ENCODE measurements around the gene RGS3.
"Not testable (repeated sequence)": the region's sequence is repeated elsewhere in the genome, so short reads cannot be mapped to it uniquely, and the experiment has no call there.

Gene RGS3

GRCh38 chr9:113542741-113543140 lies 79.2 kb downstream of the RGS3 start:
- H3K36me3 ChIP-seq (ENCODE audit: control insufficient read depth in 1 of 2, insufficient read depth in 2 of 2, low read length in 2 of 2), result peaks cover 6 to 10% of the 10 kb centered on the region in 2 donors
- H3K27ac ChIP-seq (ENCODE audit: low read length), result no peak overlapping the region
- peaks cover 0 to 6% of the 10 kb centered on the region in 2 donors for H3K4me1 ChIP-seq (ENCODE audit: control insufficient read depth in 1 of 2, insufficient read depth in 2 of 2, low read length in 2 of 2)
- no peaks in the 10 kb centered on the region for H3K9me3 ChIP-seq (ENCODE audit: control insufficient read depth in 1 of 2, low read length in 2 of 2)
- no peaks in the 10 kb centered on the region for H3K27me3 ChIP-seq (ENCODE audit: low read depth, low read length)
- no peak overlapping the region for H3K4me3 ChIP-seq (ENCODE audit: low read depth in 1 of 2, low read length in 2 of 2)

GRCh38 chr9:113543296-113543981 lies 79.9 kb downstream of the RGS3 start:
- Histone ChIP-seq H3K27me3 (ENCODE audit: low read depth, low read length) (no peaks in the 10 kb centered on the region), H3K36me3 (ENCODE audit: control insufficient read depth in 1 of 2, insufficient read depth in 2 of 2, low read length in 2 of 2) (peaks cover 6 to 10% of the 10 kb centered on the region in 2 donors), H3K27ac (ENCODE audit: low read length) (no peak overlapping the region), H3K9me3 (ENCODE audit: control insufficient read depth in 1 of 2, low read length in 2 of 2) (no peaks in the 10 kb centered on the region), H3K4me1 (ENCODE audit: control insufficient read depth in 1 of 2, insufficient read depth in 2 of 2, low read length in 2 of 2) (peaks cover 6 to 13% of the 10 kb centered on the region in 2 donors), H3K4me3 (ENCODE audit: low read depth in 1 of 2, low read length in 2 of 2) (no peak overlapping the region)

GRCh38 chr9:113543982-113544303 lies 80.4 kb downstream of the RGS3 start:
- H3K36me3 ChIP-seq (ENCODE audit: control insufficient read depth in 1 of 2, insufficient read depth in 2 of 2, low read length in 2 of 2), result peaks cover 6 to 10% of the 10 kb centered on the region in 2 donors
- H3K4me1 ChIP-seq (ENCODE audit: control insufficient read depth in 1 of 2, insufficient read depth in 2 of 2, low read length in 2 of 2), result peaks cover 11 to 17% of the 10 kb centered on the region in 2 donors
- no peaks in the 10 kb centered on the region for H3K9me3 ChIP-seq (ENCODE audit: control insufficient read depth in 1 of 2, low read length in 2 of 2)
- no peak overlapping the region for H3K27ac ChIP-seq (ENCODE audit: low read length)
- no peak overlapping the region for H3K4me3 ChIP-seq (ENCODE audit: low read depth in 1 of 2, low read length in 2 of 2)
- H3K27me3 ChIP-seq (ENCODE audit: low read depth, low read length), result no peaks in the 10 kb centered on the region

- H3K36me3 ChIP-seq (ENCODE audit: control insufficient read depth in 1 of 2, insufficient read depth in 2 of 2, low read length in 2 of 2), result peaks cover 6 to 10% of the 10 kb centered on the region in 2 donors
- no peak overlapping the region for H3K27ac ChIP-seq (ENCODE audit: low read length)
- peaks cover 15 to 24% of the 10 kb centered on the region in 2 donors for H3K4me1 ChIP-seq (ENCODE audit: control insufficient read depth in 1 of 2, insufficient read depth in 2 of 2, low read length in 2 of 2)
- H3K27me3 ChIP-seq (ENCODE audit: low read depth, low read length), result no peaks in the 10 kb centered on the region
- H3K4me3 ChIP-seq (ENCODE audit: low read depth in 1 of 2, low read length in 2 of 2), result no peak overlapping the region
- no peaks in the 10 kb centered on the region for H3K9me3 ChIP-seq (ENCODE audit: control insufficient read depth in 1 of 2, low read length in 2 of 2)
Observed at GRCh38 chr9:113545068-113545467, 81.5 kb downstream of the RGS3 start.

- no peak overlapping the region for H3K27ac ChIP-seq (ENCODE audit: low read length)
- no peak overlapping the region for H3K4me3 ChIP-seq (ENCODE audit: low read depth in 1 of 2, low read length in 2 of 2)
- peaks cover 15 to 20% of the 10 kb centered on the region in 2 donors for H3K4me1 ChIP-seq (ENCODE audit: control insufficient read depth in 1 of 2, insufficient read depth in 2 of 2, low read length in 2 of 2)
- H3K36me3 ChIP-seq (ENCODE audit: control insufficient read depth in 1 of 2, insufficient read depth in 2 of 2, low read length in 2 of 2), result peaks cover 3 to 6% of the 10 kb centered on the region in 2 donors
- no peaks in the 10 kb centered on the region for H3K27me3 ChIP-seq (ENCODE audit: low read depth, low read length)
- no peaks in the 10 kb centered on the region for H3K9me3 ChIP-seq (ENCODE audit: control insufficient read depth in 1 of 2, low read length in 2 of 2)
Observed at GRCh38 chr9:113546566-113546965, 83.0 kb downstream of the RGS3 start.

- H3K27me3 ChIP-seq (ENCODE audit: low read depth, low read length), result no peaks in the 10 kb centered on the region
- peaks cover 15 to 20% of the 10 kb centered on the region in 2 donors for H3K4me1 ChIP-seq (ENCODE audit: control insufficient read depth in 1 of 2, insufficient read depth in 2 of 2, low read length in 2 of 2)
- H3K4me3 ChIP-seq (ENCODE audit: low read depth in 1 of 2, low read length in 2 of 2), result no peak overlapping the region
- H3K36me3 ChIP-seq (ENCODE audit: control insufficient read depth in 1 of 2, insufficient read depth in 2 of 2, low read length in 2 of 2), result peaks cover 0 to 4% of the 10 kb centered on the region in 2 donors
- H3K9me3 ChIP-seq (ENCODE audit: control insufficient read depth in 1 of 2, low read length in 2 of 2), result no peaks in the 10 kb centered on the region
- no peak overlapping the region for H3K27ac ChIP-seq (ENCODE audit: low read length)
Observed at GRCh38 chr9:113547501-113547900, 84.0 kb downstream of the RGS3 start.

GRCh38 chr9:113548221-113549041 lies 84.9 kb downstream of the RGS3 start:
- Histone ChIP-seq H3K4me1 (ENCODE audit: control insufficient read depth in 1 of 2, insufficient read depth in 2 of 2, low read length in 2 of 2) (peaks cover 15 to 20% of the 10 kb centered on the region in 2 donors), H3K9me3 (ENCODE audit: control insufficient read depth in 1 of 2, low read length in 2 of 2) (no peaks in the 10 kb centered on the region)

GRCh38 chr9:113549892-113550291 lies 86.4 kb downstream of the RGS3 start:
- not testable (repeated sequence) for H3K4me3 ChIP-seq (ENCODE audit: low read depth in 1 of 2, low read length in 2 of 2); H3K9me3 ChIP-seq (ENCODE audit: control insufficient read depth in 1 of 2, low read length in 2 of 2); H3K36me3 ChIP-seq (ENCODE audit: control insufficient read depth in 1 of 2, insufficient read depth in 2 of 2, low read length in 2 of 2); H3K27ac ChIP-seq (ENCODE audit: low read length); H3K27me3 ChIP-seq (ENCODE audit: low read depth, low read length)
- H3K4me1 ChIP-seq (ENCODE audit: control insufficient read depth in 1 of 2, insufficient read depth in 2 of 2, low read length in 2 of 2), result peaks cover 15 to 20% of the 10 kb centered on the region in 2 donors

More at GRCh38 chr9:113548221-113549041, 84.9 kb downstream of the RGS3 start:
- H3K36me3 ChIP-seq (ENCODE audit: control insufficient read depth in 1 of 2, insufficient read depth in 2 of 2, low read length in 2 of 2), result peaks cover 0 to 4% of the 10 kb centered on the region in 2 donors
- no peak overlapping the region for H3K4me3 ChIP-seq (ENCODE audit: low read depth in 1 of 2, low read length in 2 of 2)
- peak overlapping the region; percentile 55 for H3K27ac ChIP-seq (ENCODE audit: low read length)
- no peaks in the 10 kb centered on the region for H3K27me3 ChIP-seq (ENCODE audit: low read depth, low read length)

- no peaks in the 10 kb centered on the region for H3K36me3 ChIP-seq (ENCODE audit: control insufficient read depth in 1 of 2, insufficient read depth in 2 of 2, low read length in 2 of 2)
- H3K27me3 ChIP-seq (ENCODE audit: low read depth, low read length), result no peaks in the 10 kb centered on the region
- H3K4me3 ChIP-seq (ENCODE audit: low read depth in 1 of 2, low read length in 2 of 2), result no peak overlapping the region
- no peaks in the 10 kb centered on the region for H3K9me3 ChIP-seq (ENCODE audit: control insufficient read depth in 1 of 2, low read length in 2 of 2)
- no peak overlapping the region for H3K27ac ChIP-seq (ENCODE audit: low read length)
- peaks cover 0 to 9% of the 10 kb centered on the region in 2 donors for H3K4me1 ChIP-seq (ENCODE audit: control insufficient read depth in 1 of 2, insufficient read depth in 2 of 2, low read length in 2 of 2)
Observed at GRCh38 chr9:113556877-113557593, 93.5 kb downstream of the RGS3 start.

- no peak overlapping the region for H3K4me3 ChIP-seq (ENCODE audit: low read depth in 1 of 2, low read length in 2 of 2)
- peaks cover 7 to 16% of the 10 kb centered on the region in 2 donors for H3K4me1 ChIP-seq (ENCODE audit: control insufficient read depth in 1 of 2, insufficient read depth in 2 of 2, low read length in 2 of 2)
- H3K9me3 ChIP-seq (ENCODE audit: control insufficient read depth in 1 of 2, low read length in 2 of 2), result no peaks in the 10 kb centered on the region
- H3K27ac ChIP-seq (ENCODE audit: low read length), result peak overlapping the region; percentile 31
- no peaks in the 10 kb centered on the region for H3K27me3 ChIP-seq (ENCODE audit: low read depth, low read length)
- H3K36me3 ChIP-seq (ENCODE audit: control insufficient read depth in 1 of 2, insufficient read depth in 2 of 2, low read length in 2 of 2), result no peaks in the 10 kb centered on the region
Observed at GRCh38 chr9:113558632-113559502, 95.3 kb downstream of the RGS3 start.
